Left lung (tissue), 10 donors: ENCODE data around the gene BRD2. TPM values are rescaled to one million over a fixed set of nuclear protein-coding genes. Genes with fewer than 3 reads are reported as not detected.

Experiments
- ATAC-seq: fragments of 200-7000 bp; cut with Tn5 transposase; one replicate; pipeline ENCODE4 v1.9.1; 2020; ENCODE audit warnings: moderate library complexity
- DNase-seq, 4 donors: peaks; one replicate each; pipeline ENCODE4 v3.0.0-alpha.2; 2013 to 2020
- H3K27ac ChIP-seq, 2 donors: fragments of 200-600 bp; sonication (generic) in 1 of 2; one replicate each; pipeline versions ENCODE4 v1.5.0 to v1.8.0; 2020 to 2021
- H3K27me3 ChIP-seq, 2 donors: fragments of 200-600 bp; sonication (generic) in 1 of 2; one replicate each; pipeline versions ENCODE4 v1.5.0 to v1.8.0; 2020 to 2021
- H3K36me3 ChIP-seq, 2 donors: fragments of 200-600 bp; sonication (generic) in 1 of 2; one replicate each; pipeline versions ENCODE4 v1.5.0 to v1.8.0; 2020 to 2021
- H3K4me1 ChIP-seq, 2 donors: fragments of 200-600 bp; one replicate each; pipeline ENCODE4 v1.8.0; 2021
- H3K4me3 ChIP-seq, 2 donors: fragments of 200-600 bp; sonication (generic) in 1 of 2; one replicate each; pipeline versions ENCODE4 v1.5.0 to v1.8.0; 2020 to 2021; ENCODE audit warnings: mild to moderate bottlenecking in 1 of 2
- H3K9me3 ChIP-seq, 2 donors: fragments of 200-600 bp; sonication (generic) in 1 of 2; one replicate each; pipeline versions ENCODE4 v1.5.0 to v1.8.0; 2020 to 2021
- intact Hi-C, 2 donors: fragments of 100-400 bp; cut with DNase I; formaldehyde crosslinking; loops; one replicate each; pipeline versions ENCODE4 v1.11.2 to v1.14.2; 2022
- polyA plus RNA-seq, 6 donors: library from polyadenylated mRNA; unstranded; fragments of 120-200 nt; gene quantifications; one replicate each; pipeline ENCODE4 v1.2.1, GENCODE V29; 2013; ENCODE audit not compliant: insufficient read length in 6 of 6
- total RNA-seq, 2 donors: library from RNA; stranded (reverse); fragmentation: NEBNext Ultra II Directional; extraction: Animal tissue kit (Norgen Biotek cat#: 25700); gene quantifications; one replicate each; pipeline ENCODE4 v1.2.1, GENCODE V29; 2021
- TF ChIP-seq, protein P1 (sequence below), 2 donors: fragments of 200-600 bp; sonication (generic) in 1 of 2; IDR thresholded peaks; one replicate each; pipeline versions ENCODE4 v1.5.0 to v1.8.0; 2021; ENCODE audit warnings: antibody characterized with exemption in 2 of 2
- donor health status: DM: no; HTN: yes; CAD: no.
- donor health status: DM: no; HTN: no; CAD: no.

BRD2 gene
- total and polyA plus RNA-seq, 8 donors = 125 to 317 (median 297) TPM

- H3K27ac ChIP-seq = peak overlapping the region; percentile 83 to 88
- H3K36me3 ChIP-seq = no peaks in the 10 kb centered on the region
- intact Hi-C loops = loop anchor here in 1 of 2 donors (5.0 kb wide), 2 partner anchors 59 to 74 kb away; partner anchors contain the start of gene HLA-DPB1
- TF ChIP-seq, protein P1, sequence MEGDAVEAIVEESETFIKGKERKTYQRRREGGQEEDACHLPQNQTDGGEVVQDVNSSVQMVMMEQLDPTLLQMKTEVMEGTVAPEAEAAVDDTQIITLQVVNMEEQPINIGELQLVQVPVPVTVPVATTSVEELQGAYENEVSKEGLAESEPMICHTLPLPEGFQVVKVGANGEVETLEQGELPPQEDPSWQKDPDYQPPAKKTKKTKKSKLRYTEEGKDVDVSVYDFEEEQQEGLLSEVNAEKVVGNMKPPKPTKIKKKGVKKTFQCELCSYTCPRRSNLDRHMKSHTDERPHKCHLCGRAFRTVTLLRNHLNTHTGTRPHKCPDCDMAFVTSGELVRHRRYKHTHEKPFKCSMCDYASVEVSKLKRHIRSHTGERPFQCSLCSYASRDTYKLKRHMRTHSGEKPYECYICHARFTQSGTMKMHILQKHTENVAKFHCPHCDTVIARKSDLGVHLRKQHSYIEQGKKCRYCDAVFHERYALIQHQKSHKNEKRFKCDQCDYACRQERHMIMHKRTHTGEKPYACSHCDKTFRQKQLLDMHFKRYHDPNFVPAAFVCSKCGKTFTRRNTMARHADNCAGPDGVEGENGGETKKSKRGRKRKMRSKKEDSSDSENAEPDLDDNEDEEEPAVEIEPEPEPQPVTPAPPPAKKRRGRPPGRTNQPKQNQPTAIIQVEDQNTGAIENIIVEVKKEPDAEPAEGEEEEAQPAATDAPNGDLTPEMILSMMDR (IDR thresholded peaks at IDR 0.05) = no peak
- no peak for DNase-seq
- peak; percentile 8 for ATAC-seq
- H3K27me3 ChIP-seq = no peaks in the 10 kb centered on the region
- no peaks in the 10 kb centered on the region for H3K9me3 ChIP-seq
- peaks cover 19 to 44% of the 10 kb centered on the region in 2 donors for H3K4me1 ChIP-seq
- peak overlapping the region in 1 of 2 donors; percentile 11 for H3K4me3 ChIP-seq
Measured at GRCh38 chr6:33017694-33018353, 49.4 kb downstream of the BRD2 start.

DNA sequence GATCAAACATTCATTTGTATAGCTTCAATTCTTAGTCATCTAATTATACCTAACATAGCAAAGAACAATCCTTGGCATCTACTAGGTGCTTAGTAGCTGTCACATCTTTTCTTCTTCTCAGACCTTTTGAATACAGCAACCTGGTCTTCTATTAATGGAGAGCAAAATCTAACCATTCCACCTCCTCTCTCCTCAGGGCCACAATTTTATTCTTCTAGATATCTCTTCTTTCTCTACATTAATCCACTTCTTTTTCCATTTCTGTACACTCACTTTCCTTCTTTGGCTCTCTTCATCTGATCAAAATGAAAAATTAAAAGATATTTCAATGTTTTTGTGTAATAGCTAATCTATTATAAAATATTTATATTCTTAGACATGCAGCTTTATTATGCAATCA is 50.0 kb downstream of the BRD2 start:
- Histone ChIP-seq H3K9me3 (no peaks in the 10 kb centered on the region), H3K4me1 (peaks cover 19 to 44% of the 10 kb centered on the region in 2 donors), H3K36me3 (no peaks in the 10 kb centered on the region), H3K27ac (peak overlapping the region; percentile 83 to 88), H3K27me3 (no peaks in the 10 kb centered on the region), H3K4me3 (no peak overlapping the region)
- TF ChIP-seq, protein P1 (IDR thresholded peaks at IDR 0.05) = no peak
- DNase-seq (no peak), ATAC-seq (no peak)
- intact Hi-C loops = loop anchor here in 1 of 2 donors (5.0 kb wide), 2 partner anchors 59 to 74 kb away; partner anchors contain the start of gene HLA-DPB1

DNA sequence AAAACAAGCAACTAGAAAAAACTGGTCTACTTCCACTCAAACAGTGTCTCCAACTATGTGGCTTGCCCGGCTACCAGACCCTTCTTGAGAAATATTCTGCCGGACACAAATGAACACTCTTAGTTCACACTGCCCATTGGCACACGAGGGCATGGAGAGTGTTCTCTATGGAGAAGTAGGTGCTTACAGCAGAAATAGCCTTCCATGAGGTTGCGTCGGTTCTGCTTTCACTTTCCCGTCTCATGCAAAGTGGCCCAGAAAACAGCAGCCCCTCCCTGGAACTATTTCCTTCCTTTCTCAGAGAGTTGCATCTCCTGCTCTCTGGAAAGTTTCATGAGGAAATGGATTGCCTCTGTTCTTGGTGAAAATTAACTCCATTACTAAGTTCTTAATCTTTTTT is 50.5 kb downstream of the BRD2 start:
- intact Hi-C loops = loop anchor here in 1 of 2 donors (5.0 kb wide), 2 partner anchors 58 to 73 kb away; partner anchors contain the start of gene HLA-DPB1
- Histone ChIP-seq H3K4me3 (no peak overlapping the region), H3K36me3 (no peaks in the 10 kb centered on the region), H3K27ac (peak overlapping the region; percentile 83 to 88), H3K4me1 (peaks cover 19 to 44% of the 10 kb centered on the region in 2 donors), H3K27me3 (no peaks in the 10 kb centered on the region), H3K9me3 (no peaks in the 10 kb centered on the region)
- TF ChIP-seq, protein P1 (IDR thresholded peaks at IDR 0.05) = no peak
- ATAC-seq = peak; percentile 96
- peak in 3 of 4 donors; percentile 39 to 88 (median 68) for DNase-seq

GRCh38 chr6:33019372-33019771 is 51.0 kb downstream of the BRD2 start:
- ATAC-seq = peak; percentile 5
- H3K36me3 ChIP-seq = no peaks in the 10 kb centered on the region
- peaks cover 19 to 44% of the 10 kb centered on the region in 2 donors for H3K4me1 ChIP-seq
- peak overlapping the region; percentile 83 to 88 for H3K27ac ChIP-seq
- no peak overlapping the region for H3K4me3 ChIP-seq
- TF ChIP-seq, protein P1 (IDR thresholded peaks at IDR 0.05) = no peak
- no peaks in the 10 kb centered on the region for H3K27me3 ChIP-seq
- intact Hi-C loops = loop anchor here in 1 of 2 donors (5.0 kb wide), 2 partner anchors 58 to 73 kb away; partner anchors contain the start of gene HLA-DPB1
- no peak for DNase-seq
- no peaks in the 10 kb centered on the region for H3K9me3 ChIP-seq

- H3K36me3 ChIP-seq = no peaks in the 10 kb centered on the region
- H3K4me3 ChIP-seq = no peak overlapping the region
- no peaks in the 10 kb centered on the region for H3K27me3 ChIP-seq
- ATAC-seq = no peak
- peak in 1 of 4 donors; percentile 73 for DNase-seq
- no peaks in the 10 kb centered on the region for H3K9me3 ChIP-seq
- H3K4me1 ChIP-seq = peaks cover 19 to 33% of the 10 kb centered on the region in 2 donors
- H3K27ac ChIP-seq = no peak overlapping the region
- TF ChIP-seq, protein P1 (IDR thresholded peaks at IDR 0.05) = no peak
- intact Hi-C loops = no loop called here
Measured at GRCh38 chr6:33021917-33022316, 53.5 kb downstream of the BRD2 start.
